Fibroblast of lung (primary cell): Measurements from ENCODE around the gene VASN.

Experiments used
- EZH2 ChIP-seq: IDR thresholded peaks from 2 replicates; pipeline ENCODE4 v1.5.1; 2012; ENCODE audit warnings: low read length, control low read depth, mild to moderate bottlenecking; ENCODE audit errors: missing control alignments
- TF ChIP-seq, protein P1 (sequence below), 2 donors: IDR thresholded peaks in 1 of 2; conservative IDR thresholded peaks in 1 of 2; 1 replicate in 1 of 2; 2 replicates in 1 of 2; pipeline ENCODE4 v1.5.1; 2011 to 2012; ENCODE audit warnings: low read length in 2 of 2, control low read depth in 1 of 2, inconsistent platforms in 1 of 2, low read depth in 1 of 2, mild to moderate bottlenecking in 1 of 2

- TF ChIP-seq, protein P1, sequence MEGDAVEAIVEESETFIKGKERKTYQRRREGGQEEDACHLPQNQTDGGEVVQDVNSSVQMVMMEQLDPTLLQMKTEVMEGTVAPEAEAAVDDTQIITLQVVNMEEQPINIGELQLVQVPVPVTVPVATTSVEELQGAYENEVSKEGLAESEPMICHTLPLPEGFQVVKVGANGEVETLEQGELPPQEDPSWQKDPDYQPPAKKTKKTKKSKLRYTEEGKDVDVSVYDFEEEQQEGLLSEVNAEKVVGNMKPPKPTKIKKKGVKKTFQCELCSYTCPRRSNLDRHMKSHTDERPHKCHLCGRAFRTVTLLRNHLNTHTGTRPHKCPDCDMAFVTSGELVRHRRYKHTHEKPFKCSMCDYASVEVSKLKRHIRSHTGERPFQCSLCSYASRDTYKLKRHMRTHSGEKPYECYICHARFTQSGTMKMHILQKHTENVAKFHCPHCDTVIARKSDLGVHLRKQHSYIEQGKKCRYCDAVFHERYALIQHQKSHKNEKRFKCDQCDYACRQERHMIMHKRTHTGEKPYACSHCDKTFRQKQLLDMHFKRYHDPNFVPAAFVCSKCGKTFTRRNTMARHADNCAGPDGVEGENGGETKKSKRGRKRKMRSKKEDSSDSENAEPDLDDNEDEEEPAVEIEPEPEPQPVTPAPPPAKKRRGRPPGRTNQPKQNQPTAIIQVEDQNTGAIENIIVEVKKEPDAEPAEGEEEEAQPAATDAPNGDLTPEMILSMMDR (conservative IDR thresholded peaks at IDR 0.05 in 1 of 2, IDR thresholded peaks at IDR 0.05 in 1 of 2; ENCODE audit: low read depth in 1 of 2, low read length in 2 of 2): no peak
- TF ChIP-seq EZH2: no peak
Observed at GRCh38 chr16:4372001-4372577, 441 bp downstream of the VASN start.
